Keratinocyte (primary cell): ENCODE measurements around the gene SLC39A11. TPM values are rescaled to one million over a fixed set of nuclear protein-coding genes. Genes with fewer than 3 reads are reported as not detected.

Experiments
- DNase-seq: peaks from one replicate; pipeline ENCODE4 v3.0.0-alpha.2; 2011; ENCODE audit warnings: low read depth, missing footprints, low spot score
- FAIRE-seq: peaks from 2 replicates; lab custom pipeline; 2011; peaks lifted over from hg19 to GRCh38; lab: Jason Lieb, UNC
- H2AFZ ChIP-seq: 2 replicates; pipeline ENCODE4 v1.6.0; 2012; ENCODE audit warnings: low read length, control low read depth, inconsistent platforms; ENCODE audit not compliant: control insufficient read depth
- H3K27ac ChIP-seq: 2 replicates; pipeline ENCODE4 v1.5.1; 2011; ENCODE audit warnings: low read length; ENCODE audit not compliant: control insufficient read depth, insufficient read depth
- H3K27me3 ChIP-seq: 3 replicates; pipeline ENCODE4 v1.6.0; 2011; ENCODE audit warnings: low read length; ENCODE audit not compliant: control insufficient read depth, insufficient read depth; ENCODE audit errors: extremely low read depth
- H3K36me3 ChIP-seq, 2 experiments: 2 replicates in 1 of 2; 3 replicates in 1 of 2; pipeline ENCODE4 v1.5.1; 2011; ENCODE audit warnings: low read length in 2 of 2, mild to moderate bottlenecking in 1 of 2; ENCODE audit not compliant: control insufficient read depth in 2 of 2, insufficient read depth in 2 of 2; ENCODE audit errors: extremely low read depth in 1 of 2
- H3K4me1 ChIP-seq: 3 replicates; pipeline ENCODE4 v1.5.1; 2011; ENCODE audit warnings: low read length; ENCODE audit not compliant: control insufficient read depth, insufficient read depth; ENCODE audit errors: extremely low read depth
- H3K4me2 ChIP-seq: 3 replicates; pipeline ENCODE4 v1.6.0; 2011; ENCODE audit warnings: low read depth, low read length; ENCODE audit not compliant: control insufficient read depth, insufficient read depth; ENCODE audit errors: extremely low read depth
- H3K4me3 ChIP-seq, 3 experiments: fragments of 200-600 bp in 1 of 3; sonication (generic) in 1 of 3; 2 replicates in 2 of 3; 3 replicates in 1 of 3; pipeline ENCODE4 v1.5.1; 2011 to 2016; ENCODE audit warnings: low read length in 3 of 3, mild to moderate bottlenecking in 3 of 3, control low read depth in 2 of 3, inconsistent platforms in 1 of 3, low read depth in 1 of 3, mixed read lengths in 1 of 3, mixed run types in 1 of 3, moderate library complexity in 1 of 3; ENCODE audit not compliant: control insufficient read depth in 2 of 3, insufficient read depth in 2 of 3; ENCODE audit errors: extremely low read depth in 1 of 3
- H3K79me2 ChIP-seq: 2 replicates; pipeline ENCODE4 v1.6.0; 2012; ENCODE audit warnings: low read length; ENCODE audit not compliant: control insufficient read depth, insufficient read depth
- H3K9ac ChIP-seq: 3 replicates; pipeline ENCODE4 v1.6.0; 2011; ENCODE audit warnings: low read length; ENCODE audit not compliant: control insufficient read depth, insufficient read depth; ENCODE audit errors: extremely low read depth
- H3K9me1 ChIP-seq: 3 replicates; pipeline ENCODE4 v1.6.0; 2011; ENCODE audit warnings: low read length; ENCODE audit not compliant: control insufficient read depth, insufficient read depth; ENCODE audit errors: extremely low read depth
- H3K9me3 ChIP-seq: 2 replicates; pipeline ENCODE4 v1.5.1; 2012; ENCODE audit warnings: low read depth, low read length; ENCODE audit not compliant: control insufficient read depth
- H4K20me1 ChIP-seq: 3 replicates; pipeline ENCODE4 v1.6.0; 2011; ENCODE audit warnings: low read length; ENCODE audit not compliant: control insufficient read depth, insufficient read depth; ENCODE audit errors: extremely low read depth
- EZH2 ChIP-seq: IDR thresholded peaks from one replicate; pipeline ENCODE4 v1.6.1; 2012; ENCODE audit warnings: inconsistent platforms, mild to moderate bottlenecking, low read length, moderate library complexity
- dilution Hi-C: fragments of 300-500 bp; cut with MboI; formaldehyde crosslinking; loops from one replicate; pipeline ENCODE4 v1.7.0; 2020; ENCODE audit warnings: low sequenced_read_pairs; ENCODE audit not compliant: extremely low pct_ligation_motif_present
- polyA plus RNA-seq, 5 experiments: library from polyadenylated mRNA; depleted of rRNA in 3 of 5; stranded (reverse) in 3 of 5; stranded (forward) in 1 of 5; unstranded in 1 of 5; fragments of >200 nt; gene quantifications; 1 replicate in 1 of 5; 2 replicates in 3 of 5; 3 replicates in 1 of 5; pipeline versions ENCODE4 v1.2.1 to v1.2.3, GENCODE V29; 2011 to 2012; ENCODE audit warnings: missing spikeins in 2 of 5, low read depth in 1 of 5, low replicate concordance in 1 of 5
- TF ChIP-seq, protein P1 (sequence below), 3 experiments: IDR thresholded peaks in 1 of 3; conservative IDR thresholded peaks in 1 of 3; optimal IDR thresholded peaks in 1 of 3; 2 replicates in 2 of 3; 3 replicates in 1 of 3; pipeline versions ENCODE3 to v1.5.1; 2011; ENCODE audit warnings: low read length in 3 of 3, mild to moderate bottlenecking in 3 of 3, moderate library complexity in 2 of 3, control low read depth in 1 of 3, inconsistent platforms in 1 of 3; ENCODE audit not compliant: insufficient read depth in 2 of 3; ENCODE audit errors: extremely low read depth in 1 of 3

SLC39A11 gene
- polyA plus RNA-seq, 1 donor (not counting 4 experiments of a cell fraction or from before 2014, with no cell fraction given) = 11.5 TPM

DNA sequence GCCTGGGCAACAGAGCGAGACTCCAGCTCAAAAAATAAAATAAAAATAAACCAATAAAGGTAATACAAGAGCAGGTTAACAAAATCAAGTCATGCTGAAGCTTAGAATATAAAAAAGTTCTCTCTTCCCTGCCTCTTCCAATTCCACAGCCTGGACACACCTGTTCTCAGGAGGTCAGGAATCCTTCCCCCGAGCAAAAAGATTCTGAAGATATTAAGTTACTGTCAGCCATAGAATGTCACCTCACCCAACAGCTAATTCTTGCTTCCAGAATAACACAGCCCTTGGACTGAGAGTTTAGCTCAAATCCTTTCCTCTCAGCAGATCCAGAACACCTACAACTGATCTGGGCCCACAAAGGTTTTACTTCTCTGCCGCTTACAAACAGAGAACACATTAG is 27.1 kb downstream of the SLC39A11 start:
- H3K4me1 ChIP-seq = peaks cover 10% of the 10 kb centered on the region
- TF ChIP-seq EZH2 = no peak
- TF ChIP-seq, protein P1, sequence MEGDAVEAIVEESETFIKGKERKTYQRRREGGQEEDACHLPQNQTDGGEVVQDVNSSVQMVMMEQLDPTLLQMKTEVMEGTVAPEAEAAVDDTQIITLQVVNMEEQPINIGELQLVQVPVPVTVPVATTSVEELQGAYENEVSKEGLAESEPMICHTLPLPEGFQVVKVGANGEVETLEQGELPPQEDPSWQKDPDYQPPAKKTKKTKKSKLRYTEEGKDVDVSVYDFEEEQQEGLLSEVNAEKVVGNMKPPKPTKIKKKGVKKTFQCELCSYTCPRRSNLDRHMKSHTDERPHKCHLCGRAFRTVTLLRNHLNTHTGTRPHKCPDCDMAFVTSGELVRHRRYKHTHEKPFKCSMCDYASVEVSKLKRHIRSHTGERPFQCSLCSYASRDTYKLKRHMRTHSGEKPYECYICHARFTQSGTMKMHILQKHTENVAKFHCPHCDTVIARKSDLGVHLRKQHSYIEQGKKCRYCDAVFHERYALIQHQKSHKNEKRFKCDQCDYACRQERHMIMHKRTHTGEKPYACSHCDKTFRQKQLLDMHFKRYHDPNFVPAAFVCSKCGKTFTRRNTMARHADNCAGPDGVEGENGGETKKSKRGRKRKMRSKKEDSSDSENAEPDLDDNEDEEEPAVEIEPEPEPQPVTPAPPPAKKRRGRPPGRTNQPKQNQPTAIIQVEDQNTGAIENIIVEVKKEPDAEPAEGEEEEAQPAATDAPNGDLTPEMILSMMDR (optimal IDR thresholded peaks at IDR 0.05 in 1 of 3, IDR thresholded peaks at IDR 0.05 in 1 of 3, conservative IDR thresholded peaks at IDR 0.05 in 1 of 3; ENCODE audit: extremely low read depth in 1 of 3, insufficient read depth in 2 of 3, low read length in 3 of 3) = no peak
- no peaks in the 10 kb centered on the region for H3K9me1 ChIP-seq
- H2AFZ ChIP-seq = no peak overlapping the region
- no peak for FAIRE-seq
- H3K4me3 ChIP-seq = no peak overlapping the region
- no peak overlapping the region for H3K4me2 ChIP-seq
- H3K27me3 ChIP-seq = no peaks in the 10 kb centered on the region
- dilution Hi-C loops = no loop called here
- no peaks in the 10 kb centered on the region for H4K20me1 ChIP-seq
- no peaks in the 10 kb centered on the region for H3K79me2 ChIP-seq
- H3K27ac ChIP-seq = no peak overlapping the region
- DNase-seq = no peak
- H3K9ac ChIP-seq = no peak overlapping the region
- H3K9me3 ChIP-seq = no peaks in the 10 kb centered on the region
- H3K36me3 ChIP-seq = no peaks in the 10 kb centered on the region

DNA sequence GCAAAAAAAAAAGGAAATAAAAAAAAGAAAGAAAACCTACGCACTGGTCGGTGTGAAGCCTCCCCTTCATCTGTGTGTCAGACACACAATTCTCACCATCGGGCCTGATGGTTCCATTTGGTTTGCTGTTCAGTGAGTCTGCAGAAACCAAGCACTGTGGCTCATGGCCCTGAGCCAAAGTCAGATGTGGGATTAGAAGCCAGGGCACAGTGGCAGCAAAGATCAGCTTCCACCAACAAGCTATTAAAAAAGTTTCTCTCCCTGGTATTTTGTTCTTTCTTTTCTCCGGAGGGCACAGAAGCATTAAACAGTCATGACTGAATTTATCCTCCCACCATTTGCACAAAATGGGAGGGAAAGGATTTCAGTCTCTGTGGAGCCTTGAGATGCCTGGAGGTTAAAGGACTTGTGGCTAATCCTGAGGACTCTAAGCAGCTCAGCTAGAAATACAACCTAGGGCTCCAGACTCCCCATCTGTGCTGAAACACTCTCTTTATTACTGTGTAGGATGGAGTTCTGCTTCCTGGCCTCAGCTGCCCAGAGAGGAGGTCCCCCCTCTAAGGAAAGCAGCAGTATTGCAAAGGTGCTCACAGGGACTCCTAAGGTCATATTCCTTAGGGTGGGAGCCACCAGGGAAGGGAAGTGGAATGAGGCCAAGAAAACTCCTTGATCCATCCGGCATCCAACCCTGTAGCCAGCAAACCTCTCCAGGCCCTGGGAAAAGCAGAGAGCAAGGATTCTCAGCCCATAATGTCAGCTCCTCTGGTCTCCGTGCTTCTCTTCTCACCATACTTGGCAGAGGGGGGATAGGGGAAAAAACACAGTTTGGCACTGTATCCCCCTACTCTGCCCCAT is 28.2 kb downstream of the SLC39A11 start:
- no peaks in the 10 kb centered on the region for H3K9me3 ChIP-seq
- H2AFZ ChIP-seq = no peak overlapping the region
- H3K36me3 ChIP-seq = no peaks in the 10 kb centered on the region
- dilution Hi-C loops = no loop called here
- no peaks in the 10 kb centered on the region for H4K20me1 ChIP-seq
- no peak overlapping the region for H3K4me2 ChIP-seq
- no peak overlapping the region for H3K4me3 ChIP-seq
- DNase-seq (no peak), FAIRE-seq (no peak)
- TF ChIP-seq EZH2 = no peak
- TF ChIP-seq, protein P1 (optimal IDR thresholded peaks at IDR 0.05 in 1 of 3, IDR thresholded peaks at IDR 0.05 in 1 of 3, conservative IDR thresholded peaks at IDR 0.05 in 1 of 3; ENCODE audit: extremely low read depth in 1 of 3, insufficient read depth in 2 of 3, low read length in 3 of 3) = no peak
- no peaks in the 10 kb centered on the region for H3K27me3 ChIP-seq
- H3K27ac ChIP-seq = no peak overlapping the region
- no peak overlapping the region for H3K9ac ChIP-seq
- peaks cover 14% of the 10 kb centered on the region for H3K4me1 ChIP-seq
- no peaks in the 10 kb centered on the region for H3K79me2 ChIP-seq
- no peaks in the 10 kb centered on the region for H3K9me1 ChIP-seq
